ENCODE measurements around the gene AGTR1.

- TF ChIP-seq CTCF (conservative IDR thresholded peaks at IDR 0.05): no peak
- TF ChIP-seq ZFX (IDR thresholded peaks at IDR 0.05): no peak
Measured at GRCh38 chr3:148791920-148792319, 94.2 kb downstream of the AGTR1 start.

All from C4-2B (cell line).